ENCODE measurements around the gene TIMM10. TPM values are rescaled to one million over a fixed set of nuclear protein-coding genes. Genes with fewer than 3 reads are reported as not detected.

The TIMM10 gene
- total RNA-seq, 6 donors from 2014 or later = 7.3 to 62.2 (median 26.8) TPM

- Histone ChIP-seq H3K27me3 (no peaks in the 10 kb centered on the region), H3K4me3 (peak within 1 kb of the TSS; percentile 86 to 95 (median 88)), H3K27ac (peak within 1 kb of the TSS; percentile 75 to 94 (median 90)), H3K9me3 (no peaks in the 10 kb centered on the region), H3K36me3 (no peaks in the 10 kb centered on the region), H3K4me1 (peaks cover 22 to 35% (median 27%) of the 10 kb centered on the region in 4 donors)
- WGBS, 2 donors = 1 to 2% methylated on average over 7 to 22 of the region's 92 CpGs
- peak; percentile 93 to 95 for ATAC-seq (ENCODE audit: low FRiP score in 2 of 2)
- DNase-seq = peak; percentile 78 to 93
- no peak for TF ChIP-seq EP300 (IDR thresholded peaks at IDR 0.05)
- peak in 1 of 2 donors; percentile 47 for TF ChIP-seq POLR2AphosphoS5 (IDR thresholded peaks at IDR 0.05)
- TF ChIP-seq POLR2A (IDR thresholded peaks at IDR 0.05) = peak in 1 of 4 donors; percentile 26
- TF ChIP-seq CTCF (IDR thresholded peaks at IDR 0.05) = peak in 4 of 6 experiments; percentile 88 to 95 (median 92)
Observed at GRCh38 chr11:57567515-57568329, 37.2 kb upstream of the TIMM10 start, which contains the start of gene UBE2L6. Gene UBE2L6 (minus strand): TSS chr11:57567672. CDS start chr11:57567611, 61 bp downstream.

- H3K4me3 ChIP-seq = peak overlapping the region; percentile 86 to 95 (median 88)
- 2 to 4% methylated on average over 14 to 15 of the region's 15 CpGs for WGBS, 2 donors
- peak overlapping the region; percentile 75 to 94 (median 90) for H3K27ac ChIP-seq
- ATAC-seq (ENCODE audit: low FRiP score in 2 of 2) (peak in 1 of 2 donors; percentile 25), DNase-seq (peak in 1 of 2 donors; percentile 23)
- peaks cover 0 to 2% (median 0%) of the 10 kb centered on the region in 4 donors for H3K36me3 ChIP-seq
- peaks cover 22 to 35% (median 32%) of the 10 kb centered on the region in 4 donors for H3K4me1 ChIP-seq
- no peaks in the 10 kb centered on the region for H3K27me3 ChIP-seq
- no peak for TF ChIP-seq POLR2AphosphoS5 (IDR thresholded peaks at IDR 0.05)
- TF ChIP-seq POLR2A (IDR thresholded peaks at IDR 0.05) = no peak
- no peak for TF ChIP-seq EP300 (IDR thresholded peaks at IDR 0.05)
- no peak for TF ChIP-seq CTCF (IDR thresholded peaks at IDR 0.05)
- no peaks in the 10 kb centered on the region for H3K9me3 ChIP-seq
Observed at GRCh38 chr11:57566905-57567514, 36.5 kb upstream of the TIMM10 start.

- Histone ChIP-seq H3K4me3 (peak overlapping the region; percentile 28 to 89 (median 86)), H3K4me1 (peaks cover 22 to 38% (median 34%) of the 10 kb centered on the region in 4 donors), H3K27me3 (no peaks in the 10 kb centered on the region), H3K9me3 (no peaks in the 10 kb centered on the region), H3K27ac (peak overlapping the region; percentile 75 to 94 (median 90)), H3K36me3 (peaks cover 0 to 7% (median 0%) of the 10 kb centered on the region in 4 donors)
- WGBS, 2 donors = 13 to 22% methylated on average over 4 of the region's 4 CpGs
- DNase-seq = peak in 1 of 2 donors; percentile 67
- TF ChIP-seq POLR2AphosphoS5 (IDR thresholded peaks at IDR 0.05) (peak in 1 of 2 donors; percentile 53), CTCF (IDR thresholded peaks at IDR 0.05) (peak in 1 of 6 experiments; percentile 14), EP300 (IDR thresholded peaks at IDR 0.05) (peak in 2 of 4 donors; percentile 24 to 69), POLR2A (IDR thresholded peaks at IDR 0.05) (no peak)
- ATAC-seq (ENCODE audit: low FRiP score in 2 of 2) = peak; percentile 49 to 57
Observed at GRCh38 chr11:57566005-57566904, 35.7 kb upstream of the TIMM10 start.

- DNase-seq = no peak
- TF ChIP-seq POLR2A (IDR thresholded peaks at IDR 0.05) (no peak), POLR2AphosphoS5 (IDR thresholded peaks at IDR 0.05) (no peak), EP300 (IDR thresholded peaks at IDR 0.05) (no peak), CTCF (IDR thresholded peaks at IDR 0.05) (no peak)
- Histone ChIP-seq H3K9me3 (no peaks in the 10 kb centered on the region), H3K4me1 (peaks cover 16 to 28% (median 21%) of the 10 kb centered on the region in 4 donors), H3K27me3 (no peaks in the 10 kb centered on the region), H3K36me3 (peaks cover 6 to 32% (median 21%) of the 10 kb centered on the region in 4 donors), H3K27ac (no peak overlapping the region), H3K4me3 (no peak overlapping the region)
- ATAC-seq (ENCODE audit: low FRiP score in 2 of 2) = no peak
- 79 to 82% methylated on average over 4 of the region's 4 CpGs for WGBS, 2 donors
Observed at GRCh38 chr11:57562596-57562995, 32.0 kb upstream of the TIMM10 start.
